Sigmoid colon (tissue), 4 donors: ENCODE results near the gene RASD1.

Source experiments
- EP300 ChIP-seq, 4 donors: sonication (generic); formaldehyde crosslinking; IDR thresholded peaks; one replicate each; pipeline ENCODE4 v1.6.1; 2017; ENCODE audit warnings: antibody characterized with exemption in 4 of 4
- POLR2A ChIP-seq, 2 donors: fragments of 450-650 bp; IDR thresholded peaks; one replicate each; pipeline ENCODE4 v1.6.1; 2016; ENCODE audit warnings: antibody characterized with exemption in 2 of 2, mild to moderate bottlenecking in 2 of 2, moderate library complexity in 2 of 2
- POLR2AphosphoS5 ChIP-seq, 4 donors: sonication (generic); formaldehyde crosslinking; IDR thresholded peaks; one replicate each; pipeline ENCODE4 v1.6.1; 2017; ENCODE audit warnings: antibody characterized with exemption in 4 of 4
- TF ChIP-seq, protein P1 (sequence below), 4 experiments: fragments of 450-650 bp in 3 of 4; fragments of 200-600 bp in 1 of 4; IDR thresholded peaks; one replicate each; pipeline ENCODE4 v1.5.1; 2016 to 2019; ENCODE audit warnings: antibody characterized with exemption in 4 of 4, mild to moderate bottlenecking in 3 of 4, moderate library complexity in 2 of 4

DNA sequence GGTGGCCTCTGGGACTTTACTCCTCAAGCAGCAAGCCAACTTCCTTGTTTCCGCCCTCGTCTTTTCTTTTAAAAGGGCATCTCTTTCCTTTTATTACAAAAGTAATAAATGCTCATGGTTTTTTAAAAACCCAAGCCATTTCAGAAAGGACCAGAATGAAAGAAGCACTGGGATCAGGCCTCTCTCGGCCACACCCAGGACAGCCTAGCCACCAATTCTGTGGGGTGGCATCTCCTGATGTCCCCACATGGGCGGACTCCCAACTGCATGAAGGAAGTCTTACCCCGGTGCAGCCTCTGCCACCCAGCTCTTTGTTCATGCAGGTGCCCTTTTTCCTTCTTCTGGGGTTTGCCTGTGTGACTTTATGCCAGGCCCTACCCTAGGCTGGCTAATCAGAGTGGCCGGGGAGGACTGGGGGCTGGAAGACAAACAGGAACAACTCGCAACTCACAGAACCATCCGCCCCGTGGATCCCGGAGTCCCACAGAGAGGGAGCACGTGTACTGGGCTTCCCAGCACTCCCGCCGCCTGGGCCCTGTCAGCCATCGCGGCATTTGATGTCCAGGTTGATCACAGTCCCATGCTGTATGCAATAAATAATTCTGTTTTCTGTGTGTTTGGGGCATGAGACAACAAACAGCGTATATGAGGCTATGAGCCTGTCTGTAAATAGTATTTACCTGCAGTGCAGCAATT lies 2.6 kb upstream of the RASD1 start:
- TF ChIP-seq, protein P1, sequence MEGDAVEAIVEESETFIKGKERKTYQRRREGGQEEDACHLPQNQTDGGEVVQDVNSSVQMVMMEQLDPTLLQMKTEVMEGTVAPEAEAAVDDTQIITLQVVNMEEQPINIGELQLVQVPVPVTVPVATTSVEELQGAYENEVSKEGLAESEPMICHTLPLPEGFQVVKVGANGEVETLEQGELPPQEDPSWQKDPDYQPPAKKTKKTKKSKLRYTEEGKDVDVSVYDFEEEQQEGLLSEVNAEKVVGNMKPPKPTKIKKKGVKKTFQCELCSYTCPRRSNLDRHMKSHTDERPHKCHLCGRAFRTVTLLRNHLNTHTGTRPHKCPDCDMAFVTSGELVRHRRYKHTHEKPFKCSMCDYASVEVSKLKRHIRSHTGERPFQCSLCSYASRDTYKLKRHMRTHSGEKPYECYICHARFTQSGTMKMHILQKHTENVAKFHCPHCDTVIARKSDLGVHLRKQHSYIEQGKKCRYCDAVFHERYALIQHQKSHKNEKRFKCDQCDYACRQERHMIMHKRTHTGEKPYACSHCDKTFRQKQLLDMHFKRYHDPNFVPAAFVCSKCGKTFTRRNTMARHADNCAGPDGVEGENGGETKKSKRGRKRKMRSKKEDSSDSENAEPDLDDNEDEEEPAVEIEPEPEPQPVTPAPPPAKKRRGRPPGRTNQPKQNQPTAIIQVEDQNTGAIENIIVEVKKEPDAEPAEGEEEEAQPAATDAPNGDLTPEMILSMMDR (IDR thresholded peaks at IDR 0.05) = no peak
- TF ChIP-seq POLR2AphosphoS5 (IDR thresholded peaks at IDR 0.05) = no peak
- TF ChIP-seq POLR2A (IDR thresholded peaks at IDR 0.05) = no peak
- no peak for TF ChIP-seq EP300 (IDR thresholded peaks at IDR 0.05)
